ENCODE measurements around the gene COG5.

The COG5 gene

GRCh38 chr7:107505362-107505761 is 58.4 kb downstream of the COG5 start:
- no peak for DNase-seq

- DNase-seq: no peak
These were observed 60.0 kb downstream of the COG5 start for GRCh38 chr7:107503687-107504086.

- DNase-seq: no peak
These were observed 60.9 kb downstream of the COG5 start for GRCh38 chr7:107502797-107503196.

GRCh38 chr7:107502154-107502553 is 61.6 kb downstream of the COG5 start:
- no peak for DNase-seq

GRCh38 chr7:107501593-107501992 is 62.1 kb downstream of the COG5 start:
- DNase-seq: no peak

GRCh38 chr7:107499731-107500130 is 64.0 kb downstream of the COG5 start:
- no peak for DNase-seq

- no peak for DNase-seq
These were observed 68.2 kb downstream of the COG5 start for GRCh38 chr7:107495516-107495915.

- DNase-seq: no peak
These were observed 68.8 kb downstream of the COG5 start for GRCh38 chr7:107494884-107495283.

- DNase-seq: no peak
These were observed 69.4 kb downstream of the COG5 start for GRCh38 chr7:107494315-107494751.

- no peak for DNase-seq
These were observed 70.8 kb downstream of the COG5 start for GRCh38 chr7:107492875-107493274.

GRCh38 chr7:107486041-107486440 is 77.7 kb downstream of the COG5 start:
- no peak for DNase-seq

- DNase-seq: no peak
These were observed 81.1 kb downstream of the COG5 start for GRCh38 chr7:107482571-107482970.

- no peak for DNase-seq
These were observed 82.8 kb downstream of the COG5 start for GRCh38 chr7:107480932-107481331.

- no peak for DNase-seq
These were observed 84.4 kb downstream of the COG5 start for GRCh38 chr7:107479303-107479702.

GRCh38 chr7:107474104-107474521 is 89.6 kb downstream of the COG5 start:
- no peak for DNase-seq

- DNase-seq: no peak
These were observed 91.6 kb downstream of the COG5 start for GRCh38 chr7:107472116-107472515.

- DNase-seq: no peak
These were observed 92.2 kb downstream of the COG5 start for GRCh38 chr7:107471292-107472070.

GRCh38 chr7:107469929-107470328 is 93.8 kb downstream of the COG5 start, which contains the start of gene GPR22:
TSS of gene GPR22 (plus strand) at chr7:107470057. CDS start at chr7:107474061, 4,004 bp downstream.
- no peak for DNase-seq

GRCh38 chr7:107468824-107469223 is 94.9 kb downstream of the COG5 start:
- no peak for DNase-seq

- DNase-seq: no peak
These were observed 95.7 kb downstream of the COG5 start for GRCh38 chr7:107467972-107468371.

GRCh38 chr7:107464666-107465226 is 99.0 kb downstream of the COG5 start:
- DNase-seq: no peak

- peak; percentile 17 to 21 for DNase-seq
These were observed 100.3 kb downstream of the COG5 start for GRCh38 chr7:107463139-107464078.

GRCh38 chr7:107461938-107462533 is 101.7 kb downstream of the COG5 start:
- DNase-seq: no peak
